Activated naive CD4-positive, alpha-beta T cell treated with anti-CD3 and anti-CD28 coated beads, Interleukin-2, amount 10 ng/mL, durations not matched to agents 7 days and 5 days (primary cell): Measurements from ENCODE around the gene TUBA3E.
"Not testable (repeated sequence)": the region's sequence is repeated elsewhere in the genome, so short reads cannot be mapped to it uniquely, and the experiment has no call there.

ENCODE experiments used
- CTCF ChIA-PET: fragments of 350-600 bp; sonication (Branson Sonifier 250); formaldehyde crosslinking; loops from one replicate; lab custom pipeline; 2021; ENCODE audit warnings: antibody characterized with exemption; lab: Charles Lee
- DNase-seq: peaks from one replicate; pipeline ENCODE4 v3.0.0-alpha.2; 2020
- H3K27ac Mint-ChIP-seq: one replicate; pipeline ENCODE4 v1.8.0; 2021; ENCODE audit warnings: mild to moderate bottlenecking, moderate library complexity, mixed read lengths
- H3K27me3 Mint-ChIP-seq: one replicate; pipeline ENCODE4 v1.8.0; 2021; ENCODE audit warnings: mild to moderate bottlenecking, mixed read lengths
- H3K36me3 Mint-ChIP-seq: one replicate; pipeline ENCODE4 v1.8.0; 2021; ENCODE audit warnings: mixed read lengths
- H3K4me1 Mint-ChIP-seq: one replicate; pipeline ENCODE4 v1.8.0; 2021; ENCODE audit warnings: mixed read lengths
- H3K4me3 Mint-ChIP-seq: one replicate; pipeline ENCODE4 v1.8.0; 2021; ENCODE audit warnings: mild to moderate bottlenecking, moderate library complexity, mixed read lengths
- H3K9me3 Mint-ChIP-seq: one replicate; pipeline ENCODE4 v1.8.0; 2021; ENCODE audit warnings: mixed read lengths

Gene TUBA3E

DNA sequence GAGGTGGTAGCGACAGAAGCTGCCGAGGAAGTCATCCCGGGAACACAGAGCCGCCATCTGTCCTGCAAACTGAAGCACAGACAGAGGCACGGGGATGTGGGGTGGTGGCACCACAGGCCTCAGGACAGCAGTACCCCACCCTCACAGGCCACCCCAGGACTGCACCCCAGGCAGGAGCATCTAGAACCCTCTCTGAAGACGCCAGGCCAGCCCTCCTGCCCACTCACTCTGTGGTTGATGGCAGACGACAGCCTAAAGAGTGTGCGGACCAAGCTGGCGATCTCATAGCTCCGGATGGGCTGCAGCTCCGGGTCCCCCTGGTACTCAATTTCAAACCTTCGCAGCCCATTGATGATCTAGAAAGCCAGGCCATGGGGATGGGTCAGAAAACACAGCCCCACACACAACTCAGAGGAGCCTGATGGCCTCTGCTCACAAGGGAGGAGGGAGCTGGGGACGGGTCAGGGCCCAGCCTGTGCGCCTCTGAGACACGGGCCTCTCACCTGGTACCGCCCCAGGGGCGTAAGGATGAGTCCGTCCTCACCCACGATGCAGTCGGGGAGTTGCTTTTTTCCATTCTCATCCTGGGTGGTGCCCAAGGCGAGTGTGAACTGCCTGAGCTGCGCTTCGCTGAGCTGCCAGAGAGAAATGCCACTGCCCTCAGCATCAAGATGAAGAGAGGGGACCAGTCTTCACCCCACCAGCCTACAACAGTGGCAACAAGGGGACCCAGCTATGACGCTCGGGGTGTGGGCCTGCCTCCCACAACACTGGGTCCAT is 45.2 kb downstream of the TUBA3E start:
- peaks cover under 1% of the 10 kb centered on the region for H3K27me3 Mint-ChIP-seq
- H3K27ac Mint-ChIP-seq: no peak overlapping the region
- CTCF ChIA-PET: no interaction called here
- no peak for DNase-seq
- peaks cover 4% of the 10 kb centered on the region for H3K4me1 Mint-ChIP-seq
- no peak overlapping the region for H3K4me3 Mint-ChIP-seq
- H3K36me3 Mint-ChIP-seq: peaks cover 14% of the 10 kb centered on the region
- H3K9me3 Mint-ChIP-seq: no peaks in the 10 kb centered on the region

DNA sequence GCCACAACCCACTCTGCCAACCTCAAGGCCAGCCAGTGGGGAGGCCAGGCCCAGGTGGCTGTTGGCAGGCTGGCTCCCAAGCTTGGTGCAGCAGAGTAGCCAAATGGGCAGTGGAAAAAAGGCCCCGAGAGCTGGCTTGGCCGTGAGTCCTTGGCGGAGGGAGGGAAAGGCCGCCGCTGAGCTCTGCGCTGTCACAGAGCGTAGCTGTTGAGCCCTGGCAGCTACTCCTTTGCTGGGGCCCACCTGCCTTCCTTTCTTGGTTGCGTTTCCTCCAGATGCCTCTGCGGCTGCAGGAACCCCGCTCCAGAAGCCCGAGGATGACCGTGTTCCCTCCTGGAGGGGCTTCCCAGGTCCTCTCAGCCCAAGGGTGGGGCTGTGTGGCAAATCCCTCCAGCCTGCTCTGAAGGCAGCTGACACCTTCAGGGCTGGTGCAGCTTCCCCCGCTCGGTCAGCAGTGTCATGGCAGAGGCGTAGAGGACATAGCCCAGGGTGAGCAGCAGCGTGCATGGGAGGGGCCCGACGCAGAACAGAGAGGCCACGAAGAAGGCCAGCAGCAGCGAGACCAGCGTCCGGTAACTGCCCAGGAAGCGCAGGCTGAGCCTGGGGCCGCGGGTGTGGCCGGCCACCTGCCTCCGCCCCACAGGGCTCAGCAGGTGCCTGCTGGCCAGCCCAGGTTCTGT is 46.0 kb downstream of the TUBA3E start:
- H3K36me3 Mint-ChIP-seq: peaks cover 14% of the 10 kb centered on the region
- H3K4me1 Mint-ChIP-seq, CTCF ChIA-PET, H3K27me3 Mint-ChIP-seq, H3K9me3 Mint-ChIP-seq, DNase-seq, H3K4me3 Mint-ChIP-seq, H3K27ac Mint-ChIP-seq: not testable (repeated sequence)

DNA sequence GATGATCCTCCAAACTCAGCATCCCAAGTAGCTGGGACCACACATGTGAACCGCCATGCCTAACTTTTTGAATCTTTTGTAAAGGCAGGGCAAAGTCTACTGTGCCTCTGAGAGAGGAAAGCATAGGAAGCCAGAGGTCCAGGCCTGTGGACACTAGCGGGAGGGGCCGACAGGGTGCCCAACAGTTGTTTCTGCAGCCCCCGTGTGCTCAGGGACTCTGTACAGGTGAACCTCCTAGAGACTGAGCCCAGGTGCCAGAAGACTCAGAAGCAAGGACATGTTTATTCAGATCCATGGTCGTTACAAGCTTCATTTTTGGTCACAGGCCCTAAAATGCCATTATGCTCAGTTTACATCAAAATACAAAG is 47.1 kb downstream of the TUBA3E start:
- H3K27ac Mint-ChIP-seq, H3K9me3 Mint-ChIP-seq, H3K36me3 Mint-ChIP-seq, H3K4me3 Mint-ChIP-seq, DNase-seq, CTCF ChIA-PET, H3K4me1 Mint-ChIP-seq: not testable (repeated sequence)
- H3K27me3 Mint-ChIP-seq: peaks cover 16% of the 10 kb centered on the region

DNA sequence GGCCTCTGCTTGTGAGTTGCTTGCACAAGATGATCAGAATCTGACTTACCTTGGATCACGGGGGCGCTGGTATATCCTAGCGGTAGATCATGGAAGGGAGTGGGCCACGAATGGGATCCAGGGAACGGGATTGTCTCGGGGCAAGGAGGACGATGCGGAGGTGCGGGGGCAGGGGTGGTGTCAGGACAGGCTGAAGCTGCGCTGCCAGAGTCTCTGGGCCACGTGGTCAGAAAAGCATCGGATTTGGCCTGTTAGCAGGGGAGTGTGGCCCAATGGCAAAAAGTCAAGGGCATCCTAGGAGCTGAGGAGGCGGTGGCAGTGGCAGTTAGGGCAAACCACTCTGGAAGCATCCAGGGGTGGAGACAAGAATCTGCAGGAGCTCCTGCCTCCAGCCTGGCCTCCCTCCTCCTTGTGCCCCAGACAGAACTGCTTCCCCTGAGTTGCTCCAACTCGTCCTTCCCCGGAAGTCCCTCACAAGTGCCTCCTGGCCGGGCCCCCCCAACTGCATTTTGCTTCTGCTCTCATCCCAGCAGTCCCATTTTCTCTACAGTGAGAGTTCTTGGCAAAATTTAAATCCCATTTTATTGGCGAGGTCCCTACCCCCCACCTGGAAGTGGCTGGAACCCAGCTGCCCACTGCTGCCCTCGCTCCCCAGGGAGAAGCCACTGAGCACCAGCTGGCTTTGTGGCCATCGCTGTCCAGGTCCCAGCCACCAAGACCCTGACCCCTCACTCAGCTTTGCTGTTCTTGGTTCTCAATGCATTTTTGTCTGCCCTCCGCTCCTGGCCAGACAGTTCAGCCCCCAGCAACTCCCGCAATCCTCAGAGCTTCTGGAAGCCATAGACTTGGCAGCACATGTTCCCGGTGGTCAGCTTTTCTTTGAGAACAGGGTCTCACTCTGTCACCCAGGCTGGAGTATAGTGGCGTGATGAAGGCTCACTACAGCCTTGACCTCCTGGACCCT is 47.8 kb downstream of the TUBA3E start:
- Mint-ChIP-seq H3K4me3 (no peak overlapping the region), H3K36me3 (peaks cover 10% of the 10 kb centered on the region), H3K27ac (peak overlapping the region; percentile 54), H3K9me3 (no peaks in the 10 kb centered on the region), H3K4me1 (peaks cover 4% of the 10 kb centered on the region), H3K27me3 (peaks cover 17% of the 10 kb centered on the region)
- CTCF ChIA-PET: no interaction called here
- DNase-seq: no peak

DNA sequence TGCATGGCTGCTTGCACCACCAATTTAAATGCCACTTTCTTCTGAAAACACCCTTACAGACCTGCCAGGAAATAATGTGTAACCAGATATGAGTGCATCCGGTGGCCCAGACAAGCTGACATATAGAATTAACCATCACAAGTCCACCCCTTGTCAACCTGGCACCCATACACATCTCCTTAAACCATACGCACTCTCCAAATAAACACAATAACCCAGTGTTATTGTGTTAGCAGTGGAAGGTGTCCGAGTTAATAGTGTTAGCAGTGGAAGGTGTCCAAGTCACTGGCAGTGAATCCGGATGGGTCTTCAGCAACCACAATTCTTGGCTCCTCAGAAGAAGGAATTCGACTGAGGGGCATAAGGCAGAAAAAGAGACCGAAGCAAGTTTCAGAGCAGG is 49.7 kb downstream of the TUBA3E start:
- DNase-seq, H3K36me3 Mint-ChIP-seq, H3K27ac Mint-ChIP-seq, CTCF ChIA-PET, H3K4me3 Mint-ChIP-seq, H3K9me3 Mint-ChIP-seq: not testable (repeated sequence)
- H3K4me1 Mint-ChIP-seq: peaks cover 13% of the 10 kb centered on the region
- H3K27me3 Mint-ChIP-seq: peaks cover 36% of the 10 kb centered on the region

DNA sequence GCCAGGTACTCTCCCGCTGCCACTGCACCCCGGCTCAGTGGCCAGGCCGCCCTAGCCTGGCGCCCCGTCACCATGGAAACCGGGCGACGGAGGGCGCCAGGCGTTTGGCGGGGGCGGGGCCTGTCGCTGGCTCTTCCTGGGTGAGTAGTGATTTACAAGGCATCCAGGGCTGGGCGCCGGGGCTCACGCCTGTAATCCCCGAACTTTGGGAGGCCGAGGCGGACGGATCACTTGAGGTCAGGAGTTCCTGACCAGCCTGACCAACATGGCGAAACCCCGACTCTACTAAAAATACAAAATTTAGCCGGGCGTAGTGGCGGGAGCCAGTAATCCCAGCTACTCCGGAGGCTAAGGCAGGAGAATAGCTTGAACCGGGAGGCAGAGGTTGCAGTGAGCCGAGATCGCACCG is 53.2 kb downstream of the TUBA3E start, which contains the start of gene CCDC74B:
Gene CCDC74B, minus strand, starts transcription at position 107 of the 409 bp plus-strand sequence. CDS start 116 bp downstream, outside the sequence.
- H3K27me3 Mint-ChIP-seq: peaks cover 47% of the 10 kb centered on the region
- not testable (repeated sequence) for H3K27ac Mint-ChIP-seq, H3K9me3 Mint-ChIP-seq

DNA sequence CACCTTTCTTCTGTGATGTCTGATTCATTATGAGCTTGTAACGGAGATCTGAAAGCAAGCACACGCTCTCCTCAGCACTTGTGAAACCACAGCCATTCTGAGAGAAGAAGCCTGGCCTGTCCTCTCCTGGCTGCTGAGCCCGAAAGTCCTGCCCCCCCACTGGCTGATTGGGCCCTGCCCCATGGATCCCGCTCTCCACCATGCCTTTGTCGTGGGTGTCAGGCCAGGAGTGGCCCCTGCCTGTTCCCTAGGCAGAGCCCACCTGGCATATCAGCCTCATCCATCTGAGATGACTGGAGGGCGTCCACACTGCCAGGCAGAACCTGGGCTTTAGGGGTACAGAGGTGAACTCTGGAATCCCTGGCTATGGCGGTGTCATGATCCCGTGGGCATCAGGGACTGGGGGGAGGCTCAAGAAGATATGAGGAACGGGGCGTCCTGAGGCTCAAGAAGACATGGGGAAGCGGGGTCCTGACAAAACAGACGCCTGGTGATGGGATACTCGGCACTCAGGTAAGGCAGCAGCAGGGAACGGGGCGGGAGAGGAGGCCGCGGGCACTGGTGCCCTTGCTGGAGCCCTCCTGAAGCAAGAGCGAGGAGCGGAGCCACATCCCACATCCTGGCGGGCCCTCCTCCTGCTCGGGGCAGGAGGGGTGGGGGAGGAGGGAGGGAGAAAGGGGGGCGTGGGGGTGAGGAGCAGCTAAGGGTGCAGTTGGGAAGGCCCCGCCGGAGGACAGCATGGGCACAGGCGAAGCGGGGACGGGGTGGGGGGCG is 54.8 kb downstream of the TUBA3E start:
- Mint-ChIP-seq H3K4me3 (peak overlapping the region; percentile 66), H3K27me3 (peaks cover 47% of the 10 kb centered on the region), H3K4me1 (peaks cover 17% of the 10 kb centered on the region)
- H3K36me3 Mint-ChIP-seq, CTCF ChIA-PET, H3K9me3 Mint-ChIP-seq, H3K27ac Mint-ChIP-seq, DNase-seq: not testable (repeated sequence)

More for the DNA sequence above, 53.2 kb downstream of the TUBA3E start, which contains the start of gene CCDC74B:
- peaks cover 20% of the 10 kb centered on the region for H3K4me1 Mint-ChIP-seq
- peak; percentile 74 for DNase-seq
- H3K36me3 Mint-ChIP-seq, CTCF ChIA-PET: not testable (repeated sequence)
- H3K4me3 Mint-ChIP-seq: peak within 1 kb of the TSS; percentile 68

DNA sequence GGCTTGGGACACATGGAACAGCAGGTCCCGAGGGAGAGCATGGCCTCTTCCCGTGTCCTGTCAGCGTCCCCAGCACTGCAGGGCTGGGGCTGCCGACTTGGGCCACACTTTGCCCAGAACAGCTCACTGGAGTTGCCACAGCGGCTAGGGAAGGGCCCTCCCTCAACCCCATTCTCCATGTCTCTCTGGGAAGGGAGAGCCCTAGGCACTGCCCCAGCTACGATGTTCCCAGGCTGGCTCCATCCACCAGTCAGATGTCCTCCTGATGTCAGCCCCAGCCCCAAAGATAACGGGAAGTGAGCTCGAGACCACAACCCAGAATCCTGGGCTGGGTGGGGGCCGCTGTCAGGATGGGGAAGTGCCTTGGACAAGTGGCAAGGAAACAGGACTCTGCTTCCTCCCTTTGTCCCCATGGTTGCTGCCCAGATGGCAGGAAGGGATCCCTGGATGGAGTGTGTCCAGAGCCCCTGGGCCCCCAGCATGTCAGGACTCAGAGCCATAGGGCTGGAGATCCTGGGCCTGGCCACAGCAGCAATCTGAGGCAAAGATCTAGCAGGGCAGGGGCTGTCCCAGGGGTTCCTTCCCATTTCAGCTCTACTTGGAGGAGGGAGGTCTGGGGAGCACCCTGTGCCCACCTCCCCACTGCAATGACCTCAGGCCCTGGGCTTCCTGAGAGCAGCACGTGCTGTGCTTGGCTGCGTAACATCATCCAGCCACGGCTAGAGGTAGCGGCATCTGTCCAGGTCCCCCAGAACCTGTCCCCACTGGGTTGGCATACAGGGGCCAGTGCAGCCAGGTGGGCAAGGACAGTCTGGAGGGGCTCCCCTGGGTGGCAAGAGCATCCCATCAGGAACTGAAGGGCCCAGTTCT is 55.6 kb downstream of the TUBA3E start:
- CTCF ChIA-PET, DNase-seq, H3K9me3 Mint-ChIP-seq, H3K27ac Mint-ChIP-seq, H3K36me3 Mint-ChIP-seq: not testable (repeated sequence)
- Mint-ChIP-seq H3K27me3 (peaks cover 44% of the 10 kb centered on the region), H3K4me1 (peaks cover 16% of the 10 kb centered on the region), H3K4me3 (peak overlapping the region; percentile 18)
